Sigmoid colon (tissue), 4 donors: ENCODE results near the gene TULP3.

Source experiments
- EP300 ChIP-seq, 4 donors: sonication (generic); formaldehyde crosslinking; IDR thresholded peaks; one replicate each; pipeline ENCODE4 v1.6.1; 2017; ENCODE audit warnings: antibody characterized with exemption in 4 of 4
- POLR2A ChIP-seq, 2 donors: fragments of 450-650 bp; IDR thresholded peaks; one replicate each; pipeline ENCODE4 v1.6.1; 2016; ENCODE audit warnings: antibody characterized with exemption in 2 of 2, mild to moderate bottlenecking in 2 of 2, moderate library complexity in 2 of 2

DNA sequence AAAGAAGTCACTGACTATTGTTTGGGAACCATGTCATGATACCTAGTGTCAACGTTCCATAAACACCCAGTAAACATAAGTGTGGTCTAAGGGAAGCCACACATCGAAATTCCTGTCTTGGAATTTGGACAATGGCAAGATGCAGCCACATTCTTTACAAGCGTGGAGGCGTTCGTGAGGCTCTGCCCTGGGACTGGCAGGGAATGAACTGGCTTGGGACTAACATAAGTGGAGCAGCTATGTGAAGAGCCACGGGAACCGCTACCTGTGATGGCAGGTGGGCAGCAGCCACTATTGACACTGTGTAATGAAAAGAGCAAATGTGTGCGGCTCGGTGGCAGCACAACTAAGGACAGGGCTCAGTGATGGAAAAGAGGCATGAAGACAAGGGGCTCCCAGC is 45.9 kb upstream of the TULP3 start:
- TF ChIP-seq POLR2A (IDR thresholded peaks at IDR 0.05) (no peak), EP300 (IDR thresholded peaks at IDR 0.05) (no peak)
